PFSK-1 (cell line): ENCODE data around the gene LRRC32.

ENCODE experiments used
- POLR2AphosphoS5 ChIP-seq: IDR thresholded peaks from 2 replicates; pipeline ENCODE4 v1.6.1; 2012; ENCODE audit warnings: low read depth, mild to moderate bottlenecking, control low read depth, low read length, moderate library complexity
- TAF1 ChIP-seq: IDR thresholded peaks from 2 replicates; pipeline ENCODE4 v1.6.1; 2012; ENCODE audit warnings: low read length, control low read depth, borderline replicate concordance; ENCODE audit not compliant: insufficient read depth

- no peak for TF ChIP-seq POLR2AphosphoS5
- no peak for TF ChIP-seq TAF1
These were observed 43.9 kb upstream of the LRRC32 start for GRCh38 chr11:76714493-76714892.
